NCI-H82 treated with DMSO at 0.1 percent for 48 hours (cell line): ENCODE data around the gene PHOSPHO2.
"Not testable (repeated sequence)": the region's sequence is repeated elsewhere in the genome, so short reads cannot be mapped to it uniquely, and the experiment has no call there.

ENCODE experiments used
- DNase-seq: peaks from one replicate; lab custom pipeline; 2025; ENCODE audit not compliant: unreplicated experiment; lab: John Stamatoyannopoulos, UW

The PHOSPHO2 gene

DNA sequence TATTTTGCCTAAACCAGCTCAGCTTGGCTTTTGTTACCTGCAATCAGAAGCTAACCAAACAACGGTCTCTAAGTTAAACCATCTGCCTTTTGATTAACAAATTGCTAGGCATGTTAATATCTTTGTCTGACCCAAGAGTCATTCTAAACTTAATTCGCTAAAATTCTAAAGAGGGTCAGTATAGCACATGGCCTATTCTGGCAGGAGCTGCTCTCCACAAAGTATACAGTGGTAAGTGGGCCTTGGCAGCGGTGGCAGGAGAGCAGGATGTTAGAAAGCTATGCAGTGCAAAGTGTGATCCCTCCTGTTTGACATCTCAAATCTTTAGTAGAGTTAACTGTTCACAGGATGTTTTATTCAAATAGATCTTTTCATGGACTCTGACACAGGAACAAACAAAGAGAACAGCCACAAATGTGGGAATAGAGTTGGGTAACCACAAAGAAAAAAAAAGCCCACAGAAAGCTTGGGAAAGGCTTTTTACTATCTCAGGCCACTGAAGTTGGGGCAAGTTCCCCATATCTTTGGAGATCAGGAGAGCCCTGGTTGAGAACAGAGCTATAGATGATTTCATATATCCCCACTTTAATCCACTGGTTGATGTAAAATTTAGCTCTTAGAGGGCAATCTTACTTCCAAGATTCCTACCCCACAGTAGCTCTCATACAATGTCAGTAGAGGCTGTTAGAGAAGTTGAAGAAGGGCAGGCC is 10.7 kb upstream of the PHOSPHO2 start:
- DNase-seq = no peak

DNA sequence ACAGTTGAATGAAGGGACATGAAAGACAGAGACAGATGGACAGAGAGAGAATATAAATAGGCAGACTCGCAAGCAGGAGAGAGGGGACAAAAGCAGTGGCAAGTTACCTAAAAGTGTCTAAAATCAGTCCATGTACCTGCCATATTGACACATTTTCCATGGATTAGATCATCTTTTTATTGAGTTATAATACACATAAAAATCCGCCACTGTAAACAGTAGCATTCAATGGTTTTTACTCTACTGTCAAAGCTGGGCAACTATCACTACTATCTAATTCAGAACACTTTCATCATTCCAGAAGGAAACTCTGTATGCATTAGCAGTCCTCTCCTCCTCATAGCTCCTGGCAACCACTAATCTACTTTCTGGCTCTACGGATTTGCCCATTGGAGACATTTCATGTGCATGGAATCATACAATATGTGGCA is 10.1 kb upstream of the PHOSPHO2 start:
- DNase-seq = no peak

DNA sequence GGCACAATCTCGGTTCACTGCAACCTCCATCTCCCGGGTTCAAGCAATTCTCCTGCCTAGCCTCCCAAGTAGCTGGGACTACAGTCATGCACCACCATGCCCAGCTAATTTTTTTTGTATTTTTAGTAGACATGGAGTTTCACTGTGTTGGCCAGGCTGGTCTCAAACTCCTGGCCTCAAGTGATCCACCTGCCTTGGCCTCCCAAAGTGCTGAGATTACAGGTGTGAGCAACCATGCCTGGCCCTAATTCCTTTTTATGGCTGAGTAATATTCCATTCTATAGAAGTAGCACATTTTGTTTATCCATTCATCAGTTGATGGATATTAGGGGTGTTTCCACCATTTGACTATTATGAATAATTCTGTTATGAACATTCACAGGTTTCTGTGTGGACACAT is 9.6 kb upstream of the PHOSPHO2 start:
- not testable (repeated sequence) for DNase-seq

DNA sequence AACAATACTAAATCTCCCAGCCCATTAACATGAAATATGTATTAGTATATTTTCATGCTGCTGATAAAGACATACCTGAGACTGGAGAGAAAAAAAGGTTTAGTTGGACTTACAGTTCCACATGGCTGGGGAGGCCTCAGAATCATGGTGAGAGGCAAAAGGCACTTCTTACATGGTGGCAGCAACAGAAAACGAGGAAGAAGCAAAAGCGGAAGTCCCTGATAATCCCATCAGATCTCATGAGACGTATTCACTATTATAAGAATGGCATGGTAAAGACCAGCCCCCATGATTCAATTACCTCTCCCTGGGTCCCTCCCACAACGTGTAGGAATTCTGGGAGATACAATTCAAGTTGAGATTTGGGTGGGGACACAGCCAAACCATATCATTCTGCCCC is 7.4 kb upstream of the PHOSPHO2 start:
- not testable (repeated sequence) for DNase-seq

- not testable (repeated sequence) for DNase-seq
These were observed 6.3 kb upstream of the PHOSPHO2 start for GRCh38 chr2:169687943-169688342.

DNA sequence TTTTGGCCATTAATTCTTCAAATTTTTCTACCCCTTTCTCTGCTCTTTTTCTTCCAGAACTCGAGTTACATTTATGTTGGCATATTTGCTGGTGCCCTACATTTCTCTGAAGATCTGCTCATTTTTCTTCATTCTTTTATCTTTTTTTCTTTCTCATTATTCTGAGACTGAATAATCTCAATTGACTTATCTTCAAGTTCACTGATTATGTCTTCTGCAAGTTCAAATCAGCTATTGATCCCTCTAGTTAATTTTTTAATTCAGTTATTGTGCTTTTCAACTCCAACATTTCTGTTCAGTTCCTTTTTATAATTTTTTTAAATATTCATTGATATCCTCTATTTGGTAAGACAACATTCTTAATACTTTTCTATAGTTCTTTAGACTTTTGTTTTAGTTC is 3.3 kb upstream of the PHOSPHO2 start:
- DNase-seq = no peak

DNA sequence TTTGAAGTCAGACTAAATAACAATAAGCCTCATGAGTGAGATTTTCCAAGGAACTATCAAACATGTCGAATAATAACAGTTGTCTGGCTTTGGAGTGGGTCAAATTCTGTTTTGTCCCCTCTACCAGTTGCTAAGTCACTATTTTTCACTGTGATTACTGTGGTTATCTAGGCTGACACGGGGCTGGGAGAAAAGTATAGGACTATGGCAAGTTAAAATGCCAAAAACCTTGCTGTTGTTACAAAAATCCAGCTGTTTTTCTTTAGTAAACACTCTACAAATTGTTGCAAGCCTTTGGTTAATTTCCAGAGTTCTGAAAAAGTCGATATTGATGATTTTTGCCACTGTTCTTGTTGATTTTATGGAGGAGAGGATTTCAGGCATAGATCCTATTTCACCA is 1.6 kb upstream of the PHOSPHO2 start:
- no peak for DNase-seq

- peak; percentile 8 for DNase-seq
These were observed 909 bp upstream of the PHOSPHO2 start for GRCh38 chr2:169693360-169693759.

GRCh38 chr2:169694894-169695260 is 608 bp downstream of the PHOSPHO2 start:
- DNase-seq = no peak

DNA sequence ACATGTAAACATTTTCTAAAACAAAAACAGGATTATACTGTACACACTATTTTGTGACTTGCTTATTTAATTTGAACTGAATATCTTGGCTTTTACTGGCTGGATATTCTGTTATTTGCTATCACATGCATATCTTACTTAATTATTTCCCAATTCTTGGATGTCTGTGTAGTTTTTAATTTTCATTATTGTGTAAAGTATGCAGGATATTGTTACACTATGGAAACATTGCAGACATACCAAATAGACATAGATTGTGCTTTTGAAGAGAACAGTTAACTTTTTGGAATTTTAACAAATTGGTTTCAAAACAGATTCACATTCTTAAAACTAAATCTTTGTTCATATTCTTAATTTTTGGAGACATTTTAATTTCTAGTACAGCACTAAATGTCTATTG is 2.1 kb downstream of the PHOSPHO2 start:
- no peak for DNase-seq

- not testable (repeated sequence) for DNase-seq
These were observed 4.9 kb downstream of the PHOSPHO2 start for GRCh38 chr2:169699173-169699572.

DNA sequence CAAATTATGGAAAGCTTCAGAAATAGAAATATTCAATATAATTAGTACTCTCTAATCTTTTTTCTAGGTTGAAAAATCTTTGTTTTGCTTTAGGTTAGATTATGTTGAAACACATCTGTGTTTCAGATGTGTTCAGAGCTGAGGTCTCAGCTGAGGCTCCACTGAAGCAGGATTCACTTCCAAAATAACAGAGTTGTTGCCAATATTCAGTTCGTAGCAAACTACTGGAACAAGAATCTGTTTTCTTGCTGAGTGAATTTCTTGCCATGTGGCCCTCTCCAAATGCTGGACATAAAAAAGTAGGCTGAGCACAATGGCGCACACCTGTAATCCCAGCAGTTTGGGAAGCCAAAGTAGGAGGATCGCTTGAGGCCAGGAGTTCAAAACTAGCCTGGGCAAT is 8.7 kb downstream of the PHOSPHO2 start:
- no peak for DNase-seq

DNA sequence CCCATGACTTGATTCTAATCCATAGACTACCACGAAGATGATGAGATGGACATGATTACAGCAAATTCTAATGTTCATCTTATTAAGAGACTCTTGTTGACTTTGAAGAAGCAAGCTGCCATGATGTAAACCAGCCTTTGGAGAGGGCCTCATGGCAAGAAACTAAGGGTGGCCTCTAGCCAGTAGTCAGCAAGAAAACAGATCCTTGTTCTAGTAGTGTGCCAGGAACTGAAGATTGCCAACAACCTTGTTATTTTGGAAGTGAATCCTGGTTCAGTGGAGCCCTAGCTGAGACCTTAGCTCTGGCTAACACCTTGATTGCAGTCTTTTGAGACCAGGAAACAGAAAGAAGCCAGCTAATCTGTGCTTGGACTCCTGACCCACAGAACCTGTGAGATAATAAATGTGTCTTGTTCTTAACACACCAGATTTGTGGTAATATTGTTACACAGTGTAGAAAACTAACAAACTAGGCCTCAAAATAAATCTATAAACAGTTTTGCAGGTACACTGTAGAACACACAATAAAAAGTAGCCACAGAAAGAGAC is 10.0 kb downstream of the PHOSPHO2 start:
- DNase-seq = no peak

DNA sequence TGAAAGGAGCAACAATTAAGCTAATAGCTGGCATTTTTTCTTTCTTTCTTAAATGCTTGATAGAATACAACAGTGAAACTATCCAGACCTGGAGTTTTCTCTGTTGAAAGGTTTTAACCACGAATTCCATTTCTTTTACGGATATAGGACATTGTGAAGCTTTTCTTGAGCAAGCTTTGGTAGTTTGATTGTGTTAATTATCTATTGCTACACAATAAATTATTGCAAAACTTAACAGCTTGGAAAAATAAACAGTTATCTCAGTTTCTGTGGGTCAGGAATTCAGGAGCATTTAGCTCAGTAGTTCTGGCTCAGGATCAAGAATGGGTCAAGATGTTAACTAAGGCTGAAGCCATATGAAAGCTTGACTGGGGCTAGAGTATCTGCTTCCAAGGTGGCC is 11.7 kb downstream of the PHOSPHO2 start:
- DNase-seq = no peak

DNA sequence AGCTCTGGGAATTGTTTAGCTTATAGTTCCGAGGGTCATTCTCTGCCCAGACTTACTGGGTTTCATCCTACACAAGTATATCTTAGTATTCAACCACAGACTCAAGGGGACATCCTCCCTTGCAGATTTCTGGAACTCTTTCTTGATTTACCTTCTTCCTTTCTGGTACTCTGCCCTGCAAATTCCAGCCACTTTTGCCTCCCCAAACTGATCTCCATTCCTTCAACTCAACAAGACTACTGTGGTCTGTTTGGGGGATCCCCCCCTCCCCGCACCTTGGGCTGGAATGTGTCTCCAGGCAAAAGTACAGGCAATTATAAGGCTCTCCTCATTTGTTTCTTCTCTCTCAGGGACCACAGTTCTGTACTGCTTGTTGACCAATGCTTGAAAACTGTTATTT is 13.4 kb downstream of the PHOSPHO2 start:
- DNase-seq = no peak

GRCh38 chr2:169709331-169709730 is 15.1 kb downstream of the PHOSPHO2 start:
- DNase-seq = no peak

DNA sequence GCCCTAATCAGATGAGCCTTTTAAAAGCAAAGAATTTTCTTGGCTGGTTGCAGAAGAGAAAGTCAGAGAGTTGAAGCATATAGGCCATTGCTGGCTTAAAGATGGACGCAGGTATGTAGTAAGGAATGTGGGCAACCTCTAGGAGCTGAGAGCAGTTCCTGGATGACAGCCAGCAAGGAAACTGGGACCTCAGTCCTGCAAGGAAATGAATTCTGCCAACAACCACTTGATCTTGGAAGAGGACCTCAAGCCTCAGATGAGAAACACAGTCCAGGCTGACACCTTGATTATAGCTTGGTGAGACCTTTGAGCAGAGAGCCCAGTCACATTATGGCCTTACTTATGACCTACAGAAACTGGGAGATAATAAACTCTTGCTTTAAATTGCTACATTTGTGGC is 15.7 kb downstream of the PHOSPHO2 start:
- DNase-seq = no peak

- no peak for DNase-seq
These were observed 17.7 kb downstream of the PHOSPHO2 start for GRCh38 chr2:169711751-169712509.

DNA sequence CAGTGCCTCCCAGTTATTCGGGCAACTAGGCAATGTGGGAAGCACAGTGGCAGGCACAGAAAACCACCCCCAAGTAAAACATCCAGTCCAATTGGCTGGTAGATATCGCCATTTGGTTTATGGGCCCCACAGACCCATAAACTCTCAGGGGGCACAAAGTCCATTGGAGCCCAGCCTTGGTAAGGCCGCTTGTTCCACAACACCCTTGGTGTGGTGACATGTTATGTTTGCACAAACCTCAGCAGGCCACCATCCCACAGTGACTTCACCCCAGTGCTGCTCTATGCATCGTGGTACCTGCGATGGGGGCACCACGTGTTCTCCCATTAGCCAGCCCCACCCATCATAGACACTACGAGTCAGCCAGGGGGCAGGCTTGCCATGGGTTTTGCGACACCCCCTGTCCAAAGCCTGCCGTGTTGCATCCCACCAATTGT is 18.5 kb downstream of the PHOSPHO2 start:
- DNase-seq = no peak

- no peak for DNase-seq
These were observed 19.1 kb downstream of the PHOSPHO2 start for GRCh38 chr2:169713331-169713730.

GRCh38 chr2:169714699-169715098 is 20.4 kb downstream of the PHOSPHO2 start:
- DNase-seq = no peak
